Measurements from ENCODE around the gene CAMK2G. TPM values are rescaled to one million over a fixed set of nuclear protein-coding genes. Genes with fewer than 3 reads are reported as not detected.

Gene CAMK2G
- total RNA-seq, 1 experiment from 2014 or later: 179 TPM

- peak overlapping the region; percentile 86 for H3K4me2 ChIP-seq (ENCODE audit: low read length)
- peaks cover 39% of the 10 kb centered on the region for H3K4me1 ChIP-seq (ENCODE audit: insufficient read depth, low read length)
- H4K20me1 ChIP-seq (ENCODE audit: low read length): peaks cover 10% of the 10 kb centered on the region; the same call in 1 of the 2 replicates
- no peaks in the 10 kb centered on the region for H3K9me3 ChIP-seq (ENCODE audit: low read length)
- H2AFZ ChIP-seq (ENCODE audit: low read length): peak overlapping the region; percentile 78
- ATAC-seq: no peak
- peaks cover 16% of the 10 kb centered on the region for H3F3A ChIP-seq (ENCODE audit: low read length, unreplicated experiment)
- ChIA-PET CTCF (interaction anchor here (0.6 to 2.5 kb wide), 4 partner anchors 11 to 99 kb away, joined by 3 to 10 read pairs (median 8); no protein-coding TSS in a partner anchor), POLR2A (ENCODE audit: unreplicated experiment) (interaction anchor here (0.5 to 1.7 kb wide), 7 partner anchors 8 to 322 kb away, joined by 3 to 51 read pairs (median 6); no protein-coding TSS in a partner anchor)
- peak overlapping the region; percentile 81 for H3K9ac ChIP-seq (ENCODE audit: low read length)
- H3K27me3 ChIP-seq (ENCODE audit: low read length): no peaks in the 10 kb centered on the region
- DNase-seq: peak; percentile 50
- BruUV-seq (replicated peaks): no TSS peak
- peaks cover 91% of the 10 kb centered on the region for H3K79me2 ChIP-seq (ENCODE audit: low read length)
- no peaks in the 10 kb centered on the region for H3K9me2 ChIP-seq (replicated peaks; ENCODE audit: low read length)
- intact Hi-C loops (cut with micrococcal nuclease): loop anchor here (1.0 kb wide), 1 partner anchor 8 kb away; no protein-coding TSS in a partner anchor
- no peak overlapping the region for H3K27ac ChIP-seq (ENCODE audit: low read length)
- TF ChIP-seq CTCF (conservative IDR thresholded peaks at IDR 0.05; ENCODE audit: low read depth, low read length): no peak
- TF ChIP-seq EZH2 (IDR thresholded peaks at IDR 0.05; ENCODE audit: low read length, unreplicated experiment): no peak
- TF ChIP-seq EZH2phosphoT487 (IDR thresholded peaks at IDR 0.05; ENCODE audit: borderline replicate concordance, low read length): no peak
- peaks cover 19% of the 10 kb centered on the region for H3K36me3 ChIP-seq (ENCODE audit: low read depth, low read length)
- peak overlapping the region; percentile 66 for H3K4me3 ChIP-seq (ENCODE audit: low read length)
Measured at GRCh38 chr10:73780966-73781365, 93.4 kb downstream of the CAMK2G start.

DNA sequence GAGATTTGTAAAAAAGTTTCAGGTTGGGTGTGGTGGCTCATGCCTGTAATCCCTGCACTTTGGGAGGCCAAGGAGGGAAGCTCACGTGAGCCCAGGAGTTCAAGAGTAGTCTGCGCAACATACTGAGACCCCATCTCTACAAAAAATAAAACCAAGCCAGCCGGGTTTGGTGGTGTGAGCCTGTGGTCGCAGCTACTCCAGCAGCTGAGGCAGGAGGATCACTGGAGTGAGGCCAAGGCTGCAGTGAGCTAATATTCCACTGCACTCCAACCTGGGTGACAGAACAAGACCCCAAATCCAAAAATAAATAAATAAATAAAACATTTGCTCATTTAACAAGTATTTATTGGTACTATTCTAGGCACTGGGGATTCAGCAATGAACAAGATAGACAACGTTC is 94.1 kb downstream of the CAMK2G start:
- BruUV-seq (replicated peaks): no TSS peak
- no peak overlapping the region; the same call in 1 of the 2 replicates for H3K9ac ChIP-seq (ENCODE audit: low read length)
- H3K27ac ChIP-seq (ENCODE audit: low read length): no peak overlapping the region
- H3F3A ChIP-seq (ENCODE audit: low read length, unreplicated experiment): peaks cover 16% of the 10 kb centered on the region
- CTCF ChIA-PET: interaction anchor here (1.0 to 2.5 kb wide), 3 partner anchors 39 to 99 kb away, joined by 6 to 10 read pairs (median 9); no protein-coding TSS in a partner anchor
- peaks cover 16% of the 10 kb centered on the region for H4K20me1 ChIP-seq (ENCODE audit: low read length)
- H3K4me3 ChIP-seq (ENCODE audit: low read length): peak overlapping the region; percentile 66
- ATAC-seq (no peak), DNase-seq (no peak)
- H3K79me2 ChIP-seq (ENCODE audit: low read length): peaks cover 94% of the 10 kb centered on the region
- no peaks in the 10 kb centered on the region for H3K9me2 ChIP-seq (replicated peaks; ENCODE audit: low read length)
- H3K27me3 ChIP-seq (ENCODE audit: low read length): no peaks in the 10 kb centered on the region
- H3K36me3 ChIP-seq (ENCODE audit: low read depth, low read length): peaks cover 25% of the 10 kb centered on the region
- TF ChIP-seq EZH2 (IDR thresholded peaks at IDR 0.05; ENCODE audit: low read length, unreplicated experiment) (no peak), EZH2phosphoT487 (IDR thresholded peaks at IDR 0.05; ENCODE audit: borderline replicate concordance, low read length) (no peak), CTCF (conservative IDR thresholded peaks at IDR 0.05; ENCODE audit: low read depth, low read length) (no peak)
- intact Hi-C loops (cut with micrococcal nuclease): no loop called here
- H3K4me1 ChIP-seq (ENCODE audit: insufficient read depth, low read length): peaks cover 46% of the 10 kb centered on the region
- H3K4me2 ChIP-seq (ENCODE audit: low read length): peak overlapping the region; percentile 86
- POLR2A ChIA-PET (ENCODE audit: unreplicated experiment): interaction anchor here (0.5 to 1.2 kb wide), 2 partner anchors 17 to 51 kb away, joined by 14 to 51 read pairs; no protein-coding TSS in a partner anchor
- no peak overlapping the region for H2AFZ ChIP-seq (ENCODE audit: low read length)
- no peaks in the 10 kb centered on the region for H3K9me3 ChIP-seq (ENCODE audit: low read length)
